Progenitor cell of endocrine pancreas (in vitro differentiated cells): ENCODE measurements around the gene ATF7. TPM values are rescaled to one million over a fixed set of nuclear protein-coding genes. Genes with fewer than 3 reads are reported as not detected.

Experiments used
- DNase-seq: peaks from one replicate; pipeline ENCODE4 v3.0.0; 2021; ENCODE audit warnings: low spot score; ENCODE audit not compliant: unreplicated experiment
- H3K27ac Mint-ChIP-seq: 2 replicates; pipeline ENCODE4 v1.8.0; 2021; ENCODE audit warnings: mild to moderate bottlenecking, moderate library complexity, mixed read lengths
- H3K27me3 Mint-ChIP-seq: 2 replicates; pipeline ENCODE4 v1.8.0; 2021; ENCODE audit warnings: mixed read lengths
- H3K36me3 Mint-ChIP-seq: 2 replicates; pipeline ENCODE4 v1.8.0; 2022; ENCODE audit warnings: mixed read lengths; ENCODE audit not compliant: insufficient read depth
- H3K4me1 Mint-ChIP-seq: 2 replicates; pipeline ENCODE4 v1.8.0; 2021; ENCODE audit warnings: low read depth, mixed read lengths
- H3K4me3 Mint-ChIP-seq: 2 replicates; pipeline ENCODE4 v1.8.0; 2021; ENCODE audit warnings: low read depth, mild to moderate bottlenecking, moderate library complexity, mixed read lengths
- H3K9me3 Mint-ChIP-seq: 2 replicates; pipeline ENCODE4 v1.8.0; 2021; ENCODE audit warnings: low read depth, mixed read lengths
- CTCF ChIP-seq: fragments of 200-600 bp; sonication (generic); IDR thresholded peaks from one replicate; pipeline ENCODE4 v1.5.0; 2021; ENCODE audit warnings: antibody characterized with exemption, mild to moderate bottlenecking; ENCODE audit not compliant: unreplicated experiment
- total RNA-seq: library from RNA; stranded (reverse); gene quantifications from 2 replicates; pipeline ENCODE4 v1.2.1, GENCODE V29; 2021

ATF7 gene
- total RNA-seq, 1 donor from 2014 or later: 51.7 TPM

- no peak overlapping the region for H3K27ac Mint-ChIP-seq
- no peaks in the 10 kb centered on the region for H3K27me3 Mint-ChIP-seq
- DNase-seq: no peak
- TF ChIP-seq CTCF: no peak
- peaks cover 7% of the 10 kb centered on the region for H3K4me1 Mint-ChIP-seq
- H3K4me3 Mint-ChIP-seq: no peak overlapping the region
- no peaks in the 10 kb centered on the region for H3K9me3 Mint-ChIP-seq
- H3K36me3 Mint-ChIP-seq: no peaks in the 10 kb centered on the region
These were observed 119.8 kb downstream of the ATF7 start for GRCh38 chr12:53506450-53506785.

DNA sequence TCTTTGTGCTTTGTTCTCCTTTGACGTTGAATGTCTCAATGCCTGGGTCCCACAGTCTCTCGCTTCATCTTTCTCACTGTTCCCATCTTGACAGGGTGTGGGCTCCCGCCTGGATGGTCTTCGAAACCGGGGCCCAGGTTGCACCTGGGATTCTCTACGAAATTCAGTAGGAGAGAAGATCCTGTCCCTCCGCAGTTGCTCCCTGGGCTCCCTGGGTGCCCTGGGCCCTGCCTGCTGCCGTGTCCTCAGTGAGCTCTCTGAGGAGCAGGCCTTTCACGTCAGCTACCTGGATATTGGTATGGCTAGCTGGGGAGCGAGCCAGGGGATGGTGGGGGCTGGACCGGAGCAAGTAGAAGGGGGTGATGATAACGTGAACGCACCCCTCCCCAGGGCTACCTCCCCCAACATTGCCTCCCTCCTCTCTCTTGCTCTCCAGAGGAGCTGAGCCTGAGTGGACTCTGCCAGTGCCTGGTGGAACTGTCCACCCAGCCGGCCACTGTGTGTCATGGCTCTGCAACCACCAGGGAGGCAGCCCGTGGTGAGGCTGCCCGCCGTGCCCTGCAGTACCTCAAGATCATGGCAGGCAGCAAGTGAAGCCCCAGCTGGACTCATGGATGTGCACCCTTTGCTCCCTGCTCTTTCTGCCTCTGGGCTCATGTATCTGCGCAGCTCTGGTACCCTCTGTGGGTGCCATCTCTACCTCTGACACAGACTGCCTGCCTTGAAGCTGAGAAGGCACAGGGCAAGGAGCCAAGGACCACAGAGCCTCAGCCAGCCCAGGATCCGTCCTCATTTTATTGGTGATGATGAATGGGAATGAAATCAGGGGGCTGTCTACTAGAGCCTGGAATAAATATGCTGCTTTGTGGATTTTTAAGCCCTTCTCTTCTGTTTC is 120.4 kb downstream of the ATF7 start:
- H3K27ac Mint-ChIP-seq: no peak overlapping the region
- no peak for DNase-seq
- H3K4me3 Mint-ChIP-seq: no peak overlapping the region
- TF ChIP-seq CTCF: no peak
- H3K4me1 Mint-ChIP-seq: peaks cover 7% of the 10 kb centered on the region
- no peaks in the 10 kb centered on the region for H3K9me3 Mint-ChIP-seq
- no peaks in the 10 kb centered on the region for H3K36me3 Mint-ChIP-seq
- no peaks in the 10 kb centered on the region for H3K27me3 Mint-ChIP-seq

- Mint-ChIP-seq H3K9me3 (no peaks in the 10 kb centered on the region), H3K27ac (no peak overlapping the region), H3K27me3 (no peaks in the 10 kb centered on the region), H3K36me3 (no peaks in the 10 kb centered on the region), H3K4me1 (peaks cover 9% of the 10 kb centered on the region), H3K4me3 (no peak overlapping the region)
- TF ChIP-seq CTCF: no peak
- DNase-seq: no peak
These were observed 121.1 kb downstream of the ATF7 start for GRCh38 chr12:53505086-53505485.

DNA sequence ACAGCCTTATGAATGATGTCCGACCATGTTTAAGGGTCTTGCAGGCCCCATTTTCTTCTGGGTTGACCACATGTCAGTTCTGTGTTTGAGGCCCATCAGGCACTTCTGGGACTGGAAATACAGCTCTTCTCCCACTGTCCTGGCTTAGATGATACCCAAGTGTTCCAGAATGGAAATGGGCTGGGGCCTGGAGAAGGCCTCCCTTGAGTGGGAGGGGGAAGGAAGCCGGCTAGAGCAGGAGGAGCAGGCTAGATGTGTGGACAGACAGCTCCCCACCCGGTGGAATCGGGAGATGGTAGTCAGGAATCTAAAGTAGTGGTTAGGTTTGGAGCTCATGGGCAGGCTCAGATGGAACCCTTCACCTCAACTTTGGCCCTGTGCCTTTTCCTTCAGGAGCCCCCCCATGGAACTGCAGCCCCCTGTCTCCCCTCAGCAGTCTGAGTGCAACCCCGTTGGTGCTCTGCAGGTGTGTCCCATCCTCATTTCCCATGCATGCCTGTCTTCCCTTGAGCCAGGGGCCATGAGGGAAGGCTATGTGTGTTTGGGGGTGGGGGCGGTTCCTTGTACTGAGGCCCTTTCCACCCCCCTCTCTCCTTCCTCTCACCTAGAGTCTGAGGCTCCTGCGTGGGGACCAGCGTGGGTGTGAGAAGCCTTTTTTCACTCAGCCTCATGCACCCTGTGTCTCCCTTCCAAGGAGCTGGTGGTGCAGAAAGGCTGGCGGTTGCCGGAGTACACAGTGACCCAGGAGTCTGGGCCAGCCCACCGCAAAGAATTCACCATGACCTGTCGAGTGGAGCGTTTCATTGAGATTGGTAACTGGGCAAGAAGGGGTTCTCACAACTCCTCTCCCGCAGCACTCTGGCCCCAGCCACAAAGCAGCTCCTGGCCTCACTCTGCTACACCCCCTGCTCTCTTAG is 121.9 kb downstream of the ATF7 start:
- H3K4me1 Mint-ChIP-seq: peaks cover 14% of the 10 kb centered on the region
- H3K36me3 Mint-ChIP-seq: no peaks in the 10 kb centered on the region
- H3K27me3 Mint-ChIP-seq: no peaks in the 10 kb centered on the region
- DNase-seq: no peak
- H3K9me3 Mint-ChIP-seq: no peaks in the 10 kb centered on the region
- H3K4me3 Mint-ChIP-seq: no peak overlapping the region
- no peak overlapping the region for H3K27ac Mint-ChIP-seq
- TF ChIP-seq CTCF: no peak

GRCh38 chr12:53502983-53503728 is 123.0 kb downstream of the ATF7 start:
- H3K27me3 Mint-ChIP-seq: no peaks in the 10 kb centered on the region
- no peak for TF ChIP-seq CTCF
- no peaks in the 10 kb centered on the region for H3K36me3 Mint-ChIP-seq
- H3K4me1 Mint-ChIP-seq: peaks cover 18% of the 10 kb centered on the region
- peak overlapping the region; percentile 57 for H3K4me3 Mint-ChIP-seq
- DNase-seq: no peak
- peak overlapping the region; percentile 39 for H3K27ac Mint-ChIP-seq
- no peaks in the 10 kb centered on the region for H3K9me3 Mint-ChIP-seq
